Measurements from ENCODE around the gene GRID1.
"Not testable (repeated sequence)": the region's sequence is repeated elsewhere in the genome, so short reads cannot be mapped to it uniquely, and the experiment has no call there.

Gene GRID1

GRCh38 chr10:86127274-86127819 lies 239.2 kb downstream of the GRID1 start:
- DNase-seq: no peak

GRCh38 chr10:86124734-86125133 lies 241.9 kb downstream of the GRID1 start:
- no peak for DNase-seq

DNA sequence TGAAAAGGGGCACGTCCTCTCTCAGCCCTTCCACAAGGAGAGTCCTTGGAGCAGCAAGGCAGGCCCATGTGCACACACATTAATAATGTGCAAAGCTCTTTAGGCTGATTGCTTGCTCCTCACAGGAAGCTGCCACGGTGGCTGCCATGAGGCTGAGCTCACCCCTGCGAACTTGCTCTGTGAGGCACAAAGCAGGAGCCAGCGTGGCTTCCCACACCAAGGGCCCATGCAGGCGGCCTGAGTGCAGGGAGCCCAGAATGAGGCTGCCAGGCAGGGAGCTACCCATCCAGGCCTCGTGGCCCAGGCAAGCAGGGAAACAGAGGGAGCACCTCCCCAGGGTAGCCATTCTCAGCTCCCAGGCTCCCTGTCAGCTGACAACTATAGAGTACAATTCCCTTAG lies 242.9 kb downstream of the GRID1 start:
- no peak for DNase-seq

GRCh38 chr10:86123304-86123703 lies 243.3 kb downstream of the GRID1 start:
- no peak for DNase-seq

DNA sequence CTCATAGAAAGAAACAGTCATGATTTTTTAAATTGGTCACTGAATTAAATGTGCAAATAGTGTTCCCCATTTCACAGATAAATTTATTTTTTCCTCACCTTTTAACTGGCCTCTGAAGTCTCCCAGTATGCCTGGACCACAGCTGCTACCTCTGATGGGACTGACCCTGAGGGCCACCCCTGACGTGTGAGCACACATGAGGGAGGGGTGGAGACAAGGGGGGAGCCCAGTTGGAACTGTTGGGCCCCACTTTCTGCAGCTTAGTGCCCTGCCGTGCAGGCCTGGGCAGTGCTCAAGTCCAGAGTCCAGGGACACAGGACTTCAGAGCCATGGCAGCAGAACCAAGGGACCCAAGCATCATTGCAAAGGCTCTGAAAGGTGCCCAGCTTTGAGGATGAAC lies 243.9 kb downstream of the GRID1 start:
- no peak for DNase-seq

GRCh38 chr10:86121200-86121599 lies 245.4 kb downstream of the GRID1 start:
- DNase-seq: no peak

DNA sequence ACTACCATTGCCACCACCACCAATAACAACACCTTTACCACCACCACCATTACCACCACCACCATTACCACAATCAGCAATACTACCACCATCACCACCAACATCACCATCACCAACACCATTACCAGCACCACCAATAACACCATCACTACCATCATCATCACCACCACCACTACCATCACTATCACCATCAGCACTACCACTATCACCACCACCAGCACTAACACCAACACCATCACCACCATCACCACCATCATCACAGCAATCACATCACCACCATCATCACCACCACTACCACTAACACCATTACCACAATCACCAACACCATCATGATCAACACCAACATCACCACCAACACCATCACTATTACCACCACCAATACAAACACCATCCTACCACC lies 249.5 kb downstream of the GRID1 start:
- DNase-seq: no peak

GRCh38 chr10:86113983-86114382 lies 252.6 kb downstream of the GRID1 start:
- DNase-seq: no peak

DNA sequence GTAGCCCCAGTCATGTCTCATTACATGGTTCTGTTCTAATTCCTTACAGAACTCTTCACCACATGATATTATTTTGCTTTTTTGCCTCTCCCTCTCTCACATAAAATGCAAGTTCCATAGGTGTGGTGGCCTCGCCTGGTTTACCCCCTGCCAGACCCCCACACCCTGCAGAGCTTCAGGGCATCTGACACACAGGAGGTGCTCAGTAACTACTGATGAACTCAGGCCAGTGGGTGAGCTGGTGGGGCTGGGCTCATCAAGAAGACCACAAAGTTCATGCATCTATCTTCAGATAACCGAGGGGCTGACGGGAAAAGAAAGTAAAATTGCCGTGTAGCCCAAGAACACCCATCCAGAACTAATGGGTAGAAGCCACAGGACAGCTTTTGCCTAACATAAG lies 253.1 kb downstream of the GRID1 start:
- no peak for DNase-seq

- DNase-seq: no peak
Observed at GRCh38 chr10:86113044-86113443, 253.6 kb downstream of the GRID1 start.

DNA sequence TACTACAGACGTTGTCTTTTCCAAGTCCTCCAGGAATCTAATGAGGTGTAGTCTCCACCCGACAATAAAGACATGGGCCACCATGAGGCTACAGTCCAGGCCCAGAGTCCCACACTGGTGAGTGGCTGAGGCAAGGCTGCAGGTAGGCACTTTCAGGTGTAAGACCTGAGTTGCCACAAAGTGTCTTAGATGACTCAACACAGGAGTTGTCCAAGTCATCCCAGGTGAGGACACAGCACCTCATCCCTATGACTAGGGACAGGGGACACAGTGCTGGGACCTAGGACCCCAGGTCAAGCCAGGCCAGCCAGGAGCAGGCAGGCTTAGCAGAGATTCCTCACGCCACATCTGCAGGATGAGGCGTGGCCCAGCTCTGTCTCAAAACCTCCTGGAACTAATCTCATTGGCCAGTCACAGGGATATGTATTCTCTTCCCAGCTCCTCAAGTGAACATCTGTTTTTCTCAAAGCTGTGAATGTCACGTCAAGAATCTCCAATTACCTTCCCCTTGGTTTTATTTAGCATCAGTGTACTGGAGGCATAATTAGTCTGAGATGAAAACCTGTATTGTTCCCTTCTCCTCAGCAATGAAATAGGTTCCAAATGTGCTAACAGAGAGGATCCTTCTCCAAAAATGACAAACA lies 254.6 kb downstream of the GRID1 start:
- DNase-seq: no peak

DNA sequence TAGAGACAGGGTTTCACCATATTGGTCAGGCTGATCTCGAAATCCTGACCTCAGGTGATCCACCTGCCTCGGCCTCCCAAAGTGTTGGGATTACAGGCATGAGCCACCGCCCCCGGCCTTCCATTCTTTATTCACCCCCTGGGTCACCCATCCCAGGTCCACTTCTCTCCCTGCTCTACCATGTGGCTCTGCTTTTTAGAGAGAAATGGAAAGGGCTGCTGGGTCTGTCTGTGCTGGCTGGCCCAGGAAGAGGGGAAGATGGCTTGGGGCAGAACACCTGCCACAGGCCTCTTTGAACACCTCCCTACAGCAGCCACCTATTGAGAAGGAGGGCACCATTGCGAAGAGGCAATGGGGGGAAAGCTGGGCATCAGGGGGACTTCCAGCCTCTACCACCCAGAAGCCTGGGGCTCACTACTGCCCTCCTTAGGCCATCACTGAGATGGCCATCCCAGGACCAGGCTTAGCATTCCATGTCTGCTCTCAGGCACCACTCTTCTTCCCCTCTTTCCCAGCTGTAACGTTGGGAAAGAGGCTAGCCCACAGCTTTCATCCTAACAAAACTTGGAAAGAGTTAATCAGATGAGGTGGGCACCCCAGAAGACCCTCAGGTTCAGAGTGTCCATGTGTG lies 256.3 kb downstream of the GRID1 start:
- no peak for DNase-seq

GRCh38 chr10:86109421-86109820 lies 257.2 kb downstream of the GRID1 start:
- no peak for DNase-seq

- no peak for DNase-seq
Observed at GRCh38 chr10:86108696-86109095, 257.9 kb downstream of the GRID1 start.

DNA sequence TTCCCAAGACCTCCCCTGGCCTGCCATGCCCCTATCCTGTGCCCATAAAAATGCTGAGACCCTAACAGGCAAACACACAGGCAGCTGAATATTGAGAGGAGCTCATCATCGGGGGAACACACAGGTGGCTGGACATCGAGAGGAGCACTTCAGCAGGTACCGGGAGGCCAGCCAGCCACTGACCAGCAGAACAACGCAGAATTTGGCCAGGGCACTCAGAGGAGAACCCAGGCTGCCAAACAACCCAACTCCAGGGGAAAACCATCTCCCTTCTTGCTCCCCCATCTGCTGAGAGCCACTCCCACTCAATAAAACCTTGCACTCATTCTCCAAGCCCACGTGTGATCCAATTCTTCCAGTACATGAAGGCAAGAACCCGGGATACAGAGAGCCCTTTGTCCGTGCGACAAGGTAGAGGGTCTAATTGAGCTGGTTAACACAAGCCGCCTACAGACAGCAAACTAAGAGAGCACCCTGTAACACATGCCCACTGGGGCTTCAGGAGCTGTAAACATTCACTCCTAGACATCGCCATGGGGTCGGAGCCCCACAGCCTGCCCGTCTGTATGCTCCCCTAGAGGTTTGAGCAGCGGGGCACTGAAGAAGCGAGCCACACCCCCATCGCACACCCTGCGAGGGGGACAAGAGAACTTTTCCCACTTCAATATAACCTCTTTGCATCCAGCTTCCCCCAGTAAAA lies 258.8 kb downstream of the GRID1 start:
- DNase-seq: not testable (repeated sequence)

GRCh38 chr10:86107131-86107530 lies 259.5 kb downstream of the GRID1 start:
- DNase-seq: no peak

GRCh38 chr10:86106616-86107015 lies 260.0 kb downstream of the GRID1 start:
- no peak for DNase-seq

GRCh38 chr10:86105640-86106039 lies 261.0 kb downstream of the GRID1 start:
- DNase-seq: no peak

- no peak for DNase-seq
Observed at GRCh38 chr10:86105181-86105580, 261.4 kb downstream of the GRID1 start.

DNA sequence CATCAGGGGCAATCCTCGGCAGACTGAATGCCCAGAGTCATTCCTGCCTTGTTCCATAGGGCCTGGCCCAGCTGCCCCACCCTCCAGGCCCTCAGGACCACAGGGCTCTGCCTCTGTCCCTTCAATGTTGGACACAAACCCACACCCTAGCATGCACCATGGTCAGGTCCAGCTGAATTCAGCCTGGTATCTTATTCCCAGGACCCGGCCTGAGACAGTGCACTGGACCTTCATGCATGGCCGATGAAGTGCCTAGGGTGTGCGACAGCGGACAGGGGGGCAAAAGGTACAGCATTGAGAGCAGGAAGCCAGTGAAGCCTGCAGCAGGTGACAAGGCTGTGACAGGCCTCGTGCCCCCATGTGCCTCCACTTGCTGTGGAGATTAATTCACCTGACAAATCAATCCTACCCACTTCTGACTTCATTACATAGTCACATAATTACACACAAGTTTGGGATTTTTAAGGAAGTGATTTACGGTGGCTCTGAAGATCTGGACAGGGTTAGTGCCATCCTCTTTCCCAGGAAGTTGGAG lies 261.9 kb downstream of the GRID1 start:
- no peak for DNase-seq

DNA sequence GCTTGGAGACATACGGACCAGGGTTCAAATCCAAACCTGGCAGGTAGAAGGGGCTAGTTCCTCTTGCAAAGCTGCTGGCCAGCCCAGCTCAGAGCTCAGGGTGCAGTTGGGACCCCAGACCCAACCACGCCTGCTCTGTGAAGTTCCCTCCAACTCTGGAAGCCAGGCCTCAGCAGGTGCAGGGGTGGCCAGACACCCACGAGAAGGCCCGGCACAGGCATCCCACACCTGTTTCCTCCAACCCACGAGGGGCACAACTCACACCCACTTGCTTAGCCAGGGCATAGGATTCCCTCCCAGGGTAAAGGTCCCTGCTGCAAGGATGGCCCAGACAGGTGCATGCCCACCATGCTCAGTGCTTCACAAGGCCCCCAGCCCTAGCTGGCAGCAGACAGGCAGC lies 262.4 kb downstream of the GRID1 start:
- DNase-seq: no peak

DNA sequence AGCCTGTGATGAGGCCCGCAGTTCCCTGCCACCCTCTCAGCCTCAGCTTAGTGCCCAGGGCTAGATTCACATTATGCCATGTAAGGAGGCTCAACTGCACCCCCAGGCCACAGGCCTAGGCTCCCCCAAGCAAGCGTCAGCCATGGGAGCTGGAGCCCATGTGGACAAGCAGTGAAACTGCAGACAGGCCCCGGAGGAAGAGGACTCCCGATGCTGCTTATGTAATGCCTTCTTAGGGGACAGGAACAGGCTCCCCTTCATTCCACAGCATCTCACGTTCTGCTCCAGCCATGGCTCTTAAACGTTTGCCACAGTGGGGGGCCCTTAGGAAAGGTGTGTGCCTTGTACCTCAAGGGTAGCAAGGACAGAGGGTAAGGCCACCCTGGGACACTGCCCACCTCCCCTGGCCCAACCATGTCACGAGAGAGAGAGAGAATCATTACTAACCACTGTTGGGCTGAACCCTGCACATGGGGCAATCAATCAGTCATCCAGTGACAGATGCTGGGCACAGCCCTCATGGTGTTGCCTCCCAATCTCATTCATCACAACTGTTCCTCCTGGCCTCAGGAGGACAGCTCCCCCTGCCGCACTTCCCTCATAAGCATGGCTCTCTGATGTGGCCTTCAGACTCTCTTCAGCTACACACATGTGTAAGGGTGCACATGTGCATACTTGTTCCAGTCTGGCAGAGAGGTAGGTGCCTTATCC lies 263.0 kb downstream of the GRID1 start:
- DNase-seq: peak in 1 of 6 experiments; percentile 7

DNA sequence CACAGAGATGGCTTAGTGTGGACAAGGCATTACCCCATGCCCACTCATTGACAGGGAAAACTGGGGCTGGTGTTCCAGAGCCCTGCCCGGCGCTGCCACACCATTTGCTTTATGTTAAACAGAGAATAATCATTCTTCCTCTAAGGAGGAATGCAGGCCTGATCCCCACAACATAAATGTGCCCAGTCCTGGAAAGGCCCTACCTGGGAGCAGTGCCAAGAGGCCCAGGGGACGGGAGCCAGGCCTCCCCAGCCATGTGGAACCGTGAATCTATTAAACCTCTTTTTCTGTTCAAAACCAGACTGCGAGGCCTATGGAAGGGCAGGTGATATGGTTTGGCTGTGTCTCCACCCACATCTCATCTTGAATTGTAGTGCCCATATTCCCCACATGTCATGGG lies 264.1 kb downstream of the GRID1 start:
- no peak for DNase-seq

All from stimulated activated naive CD4-positive, alpha-beta T cell (primary cell).